ENCODE measurements around the gene CMTM2. TPM values are rescaled to one million over a fixed set of nuclear protein-coding genes. Genes with fewer than 3 reads are reported as not detected.
A peak's percentile ranks its signal among the peaks of the same experiment; 100 is the strongest.

The CMTM2 gene
- total and polyA plus RNA-seq, 9 of the 15 experiments (the other 6 are each of a cell fraction or from before 2014, with no cell fraction given) = not detected

DNA sequence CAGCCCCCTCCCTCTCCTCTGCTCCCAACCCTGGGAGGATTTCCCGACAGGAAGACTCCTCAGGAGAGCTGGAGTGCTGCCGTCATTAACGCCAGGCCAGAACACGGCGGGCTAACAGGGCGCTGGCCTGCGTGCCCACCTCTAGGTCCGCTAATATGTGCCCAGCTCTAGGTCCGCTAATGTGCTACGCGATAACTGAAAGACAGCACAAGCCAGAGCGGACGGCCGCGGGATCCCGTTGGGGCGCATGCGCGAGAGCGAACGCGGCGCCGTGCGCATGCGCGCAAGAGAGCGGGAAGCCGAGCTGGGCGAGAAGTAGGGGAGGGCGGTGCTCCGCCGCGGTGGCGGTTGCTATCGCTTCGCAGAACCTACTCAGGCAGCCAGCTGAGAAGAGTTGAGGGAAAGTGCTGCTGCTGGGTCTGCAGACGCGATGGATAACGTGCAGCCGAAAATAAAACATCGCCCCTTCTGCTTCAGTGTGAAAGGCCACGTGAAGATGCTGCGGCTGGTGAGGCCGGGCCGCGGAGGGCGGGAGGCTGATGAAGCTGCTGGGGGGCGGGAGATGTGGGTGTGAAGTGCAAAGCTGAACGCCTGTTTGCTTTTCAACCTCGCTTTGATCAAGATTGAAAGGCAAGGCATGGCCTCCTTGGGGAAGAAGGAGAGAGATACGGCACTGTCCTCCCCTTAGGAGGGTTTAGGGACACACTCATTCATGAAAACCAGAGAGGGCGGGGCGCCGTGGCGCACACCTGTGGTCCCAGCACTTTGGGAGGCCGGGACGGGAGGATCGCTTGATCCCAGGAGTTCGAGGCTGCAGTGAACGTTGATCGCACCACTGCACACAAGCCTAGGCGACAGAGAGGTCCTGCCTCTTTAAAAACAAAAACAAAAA, 26.7 kb upstream of the CMTM2 start, which contains the start of gene CKLF (continued):
- TF ChIP-seq, protein P1, sequence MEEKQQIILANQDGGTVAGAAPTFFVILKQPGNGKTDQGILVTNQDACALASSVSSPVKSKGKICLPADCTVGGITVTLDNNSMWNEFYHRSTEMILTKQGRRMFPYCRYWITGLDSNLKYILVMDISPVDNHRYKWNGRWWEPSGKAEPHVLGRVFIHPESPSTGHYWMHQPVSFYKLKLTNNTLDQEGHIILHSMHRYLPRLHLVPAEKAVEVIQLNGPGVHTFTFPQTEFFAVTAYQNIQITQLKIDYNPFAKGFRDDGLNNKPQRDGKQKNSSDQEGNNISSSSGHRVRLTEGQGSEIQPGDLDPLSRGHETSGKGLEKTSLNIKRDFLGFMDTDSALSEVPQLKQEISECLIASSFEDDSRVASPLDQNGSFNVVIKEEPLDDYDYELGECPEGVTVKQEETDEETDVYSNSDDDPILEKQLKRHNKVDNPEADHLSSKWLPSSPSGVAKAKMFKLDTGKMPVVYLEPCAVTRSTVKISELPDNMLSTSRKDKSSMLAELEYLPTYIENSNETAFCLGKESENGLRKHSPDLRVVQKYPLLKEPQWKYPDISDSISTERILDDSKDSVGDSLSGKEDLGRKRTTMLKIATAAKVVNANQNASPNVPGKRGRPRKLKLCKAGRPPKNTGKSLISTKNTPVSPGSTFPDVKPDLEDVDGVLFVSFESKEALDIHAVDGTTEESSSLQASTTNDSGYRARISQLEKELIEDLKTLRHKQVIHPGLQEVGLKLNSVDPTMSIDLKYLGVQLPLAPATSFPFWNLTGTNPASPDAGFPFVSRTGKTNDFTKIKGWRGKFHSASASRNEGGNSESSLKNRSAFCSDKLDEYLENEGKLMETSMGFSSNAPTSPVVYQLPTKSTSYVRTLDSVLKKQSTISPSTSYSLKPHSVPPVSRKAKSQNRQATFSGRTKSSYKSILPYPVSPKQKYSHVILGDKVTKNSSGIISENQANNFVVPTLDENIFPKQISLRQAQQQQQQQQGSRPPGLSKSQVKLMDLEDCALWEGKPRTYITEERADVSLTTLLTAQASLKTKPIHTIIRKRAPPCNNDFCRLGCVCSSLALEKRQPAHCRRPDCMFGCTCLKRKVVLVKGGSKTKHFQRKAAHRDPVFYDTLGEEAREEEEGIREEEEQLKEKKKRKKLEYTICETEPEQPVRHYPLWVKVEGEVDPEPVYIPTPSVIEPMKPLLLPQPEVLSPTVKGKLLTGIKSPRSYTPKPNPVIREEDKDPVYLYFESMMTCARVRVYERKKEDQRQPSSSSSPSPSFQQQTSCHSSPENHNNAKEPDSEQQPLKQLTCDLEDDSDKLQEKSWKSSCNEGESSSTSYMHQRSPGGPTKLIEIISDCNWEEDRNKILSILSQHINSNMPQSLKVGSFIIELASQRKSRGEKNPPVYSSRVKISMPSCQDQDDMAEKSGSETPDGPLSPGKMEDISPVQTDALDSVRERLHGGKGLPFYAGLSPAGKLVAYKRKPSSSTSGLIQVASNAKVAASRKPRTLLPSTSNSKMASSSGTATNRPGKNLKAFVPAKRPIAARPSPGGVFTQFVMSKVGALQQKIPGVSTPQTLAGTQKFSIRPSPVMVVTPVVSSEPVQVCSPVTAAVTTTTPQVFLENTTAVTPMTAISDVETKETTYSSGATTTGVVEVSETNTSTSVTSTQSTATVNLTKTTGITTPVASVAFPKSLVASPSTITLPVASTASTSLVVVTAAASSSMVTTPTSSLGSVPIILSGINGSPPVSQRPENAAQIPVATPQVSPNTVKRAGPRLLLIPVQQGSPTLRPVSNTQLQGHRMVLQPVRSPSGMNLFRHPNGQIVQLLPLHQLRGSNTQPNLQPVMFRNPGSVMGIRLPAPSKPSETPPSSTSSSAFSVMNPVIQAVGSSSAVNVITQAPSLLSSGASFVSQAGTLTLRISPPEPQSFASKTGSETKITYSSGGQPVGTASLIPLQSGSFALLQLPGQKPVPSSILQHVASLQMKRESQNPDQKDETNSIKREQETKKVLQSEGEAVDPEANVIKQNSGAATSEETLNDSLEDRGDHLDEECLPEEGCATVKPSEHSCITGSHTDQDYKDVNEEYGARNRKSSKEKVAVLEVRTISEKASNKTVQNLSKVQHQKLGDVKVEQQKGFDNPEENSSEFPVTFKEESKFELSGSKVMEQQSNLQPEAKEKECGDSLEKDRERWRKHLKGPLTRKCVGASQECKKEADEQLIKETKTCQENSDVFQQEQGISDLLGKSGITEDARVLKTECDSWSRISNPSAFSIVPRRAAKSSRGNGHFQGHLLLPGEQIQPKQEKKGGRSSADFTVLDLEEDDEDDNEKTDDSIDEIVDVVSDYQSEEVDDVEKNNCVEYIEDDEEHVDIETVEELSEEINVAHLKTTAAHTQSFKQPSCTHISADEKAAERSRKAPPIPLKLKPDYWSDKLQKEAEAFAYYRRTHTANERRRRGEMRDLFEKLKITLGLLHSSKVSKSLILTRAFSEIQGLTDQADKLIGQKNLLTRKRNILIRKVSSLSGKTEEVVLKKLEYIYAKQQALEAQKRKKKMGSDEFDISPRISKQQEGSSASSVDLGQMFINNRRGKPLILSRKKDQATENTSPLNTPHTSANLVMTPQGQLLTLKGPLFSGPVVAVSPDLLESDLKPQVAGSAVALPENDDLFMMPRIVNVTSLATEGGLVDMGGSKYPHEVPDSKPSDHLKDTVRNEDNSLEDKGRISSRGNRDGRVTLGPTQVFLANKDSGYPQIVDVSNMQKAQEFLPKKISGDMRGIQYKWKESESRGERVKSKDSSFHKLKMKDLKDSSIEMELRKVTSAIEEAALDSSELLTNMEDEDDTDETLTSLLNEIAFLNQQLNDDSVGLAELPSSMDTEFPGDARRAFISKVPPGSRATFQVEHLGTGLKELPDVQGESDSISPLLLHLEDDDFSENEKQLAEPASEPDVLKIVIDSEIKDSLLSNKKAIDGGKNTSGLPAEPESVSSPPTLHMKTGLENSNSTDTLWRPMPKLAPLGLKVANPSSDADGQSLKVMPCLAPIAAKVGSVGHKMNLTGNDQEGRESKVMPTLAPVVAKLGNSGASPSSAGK (IDR thresholded peaks at IDR 0.05) = peak; percentile 100
- peak in 1 of 2 experiments; percentile 80; a peak in 2 of 4 replicates for TF ChIP-seq KDM1A (IDR thresholded peaks at IDR 0.05)
- no peak for TF ChIP-seq TARDBP (IDR thresholded peaks at IDR 0.05)
- TF ChIP-seq NFXL1 (CRISPR knock-in tag; IDR thresholded peaks at IDR 0.05) = no peak
- TF ChIP-seq ZNF699 (CRISPR knock-in tag; IDR thresholded peaks at IDR 0.05; ENCODE audit: insufficient replicate concordance) = no peak
- TF ChIP-seq RBBP5 (IDR thresholded peaks at IDR 0.05; ENCODE audit: borderline replicate concordance, insufficient read depth, low read length, poor library complexity, severe bottlenecking) = peak; percentile 60
- no peak; the same call in 1 of the 2 replicates for TF ChIP-seq CBFB (CRISPR knock-in tag; IDR thresholded peaks at IDR 0.05)

All from K562 (cell line).